Osteoblast (primary cell): ENCODE results near the gene SIPA1L3. TPM values are rescaled to one million over a fixed set of nuclear protein-coding genes. Genes with fewer than 3 reads are reported as not detected.
A peak's percentile ranks its signal among the peaks of the same experiment; 100 is the strongest.

Experiments
- DNase-seq: peaks from one replicate; pipeline ENCODE4 v3.0.0; 2011; ENCODE audit warnings: low spot score, mixed read lengths; ENCODE audit not compliant: insufficient read length; ENCODE audit errors: missing footprints
- H2AFZ ChIP-seq: 2 replicates; pipeline ENCODE4 v1.6.0; 2011; ENCODE audit warnings: mild to moderate bottlenecking, low read length
- H3K27ac ChIP-seq: 2 replicates; pipeline ENCODE4 v1.5.1; 2011; ENCODE audit warnings: mild to moderate bottlenecking, low read depth, low read length, moderate library complexity
- H3K27me3 ChIP-seq: 2 replicates; pipeline ENCODE4 v1.6.0; 2012; ENCODE audit warnings: mild to moderate bottlenecking, control low read depth, inconsistent platforms, low read length, moderate library complexity; ENCODE audit not compliant: insufficient read depth
- H3K36me3 ChIP-seq: 2 replicates; pipeline ENCODE4 v1.5.1; 2011; ENCODE audit warnings: mild to moderate bottlenecking, low read length, control low read depth, moderate library complexity; ENCODE audit not compliant: insufficient read depth
- H3K4me1 ChIP-seq: 2 replicates; pipeline ENCODE4 v1.5.1; 2011; ENCODE audit warnings: mild to moderate bottlenecking, low read length, control low read depth, moderate library complexity; ENCODE audit not compliant: insufficient read depth
- H3K4me2 ChIP-seq: 2 replicates; pipeline ENCODE4 v1.6.0; 2011; ENCODE audit warnings: mild to moderate bottlenecking, low read length; ENCODE audit not compliant: insufficient read depth
- H3K4me3 ChIP-seq: fragments of 200-600 bp; sonication (generic); 3 replicates; pipeline ENCODE4 v1.5.1; 2012; ENCODE audit warnings: mild to moderate bottlenecking, low read length, inconsistent platforms; ENCODE audit not compliant: insufficient read depth
- H3K79me2 ChIP-seq: 2 replicates; pipeline ENCODE4 v1.6.0; 2012; ENCODE audit warnings: mild to moderate bottlenecking, low read length, control low read depth, inconsistent platforms; ENCODE audit not compliant: insufficient read depth
- H3K9me3 ChIP-seq: 2 replicates; pipeline ENCODE4 v1.5.1; 2011; ENCODE audit warnings: low read depth, low read length, control low read depth
- H4K20me1 ChIP-seq: 2 replicates; pipeline ENCODE4 v1.6.0; 2012; ENCODE audit warnings: mild to moderate bottlenecking, low read length, control low read depth; ENCODE audit not compliant: insufficient read depth
- total RNA-seq: library from RNA; depleted of rRNA; stranded (reverse); fragments of >200 nt; gene quantifications from 2 replicates; pipeline ENCODE4 v1.2.3, GENCODE V29; 2012
- TF ChIP-seq, protein P1 (sequence below): IDR thresholded peaks from 2 replicates; pipeline ENCODE4 v1.5.1; 2011; ENCODE audit warnings: mild to moderate bottlenecking, low read depth, low read length, moderate library complexity; ENCODE audit errors: extremely low read depth

Gene SIPA1L3
- total RNA-seq, 1 donor, result 17.4 TPM

DNA sequence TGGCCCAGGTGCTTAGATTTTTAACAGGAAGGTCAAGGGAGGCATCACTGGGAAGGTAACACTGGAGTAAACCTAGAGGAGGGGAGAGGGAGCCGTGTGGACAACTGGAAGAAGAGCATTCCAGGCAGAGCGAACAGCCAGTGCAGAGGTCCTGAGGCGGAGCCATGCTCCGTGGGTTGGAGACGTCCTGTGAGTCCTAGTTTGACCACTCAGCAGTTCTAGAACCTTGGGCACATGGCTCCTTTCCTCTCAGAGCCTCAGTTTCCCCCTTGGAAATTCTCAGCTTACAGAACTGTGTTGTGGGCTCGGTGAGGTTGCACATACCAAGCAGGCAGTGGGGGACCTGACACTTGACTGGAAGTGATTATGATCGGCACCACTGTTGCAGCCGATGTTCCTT, 186.1 kb downstream of the SIPA1L3 start:
- TF ChIP-seq, protein P1, sequence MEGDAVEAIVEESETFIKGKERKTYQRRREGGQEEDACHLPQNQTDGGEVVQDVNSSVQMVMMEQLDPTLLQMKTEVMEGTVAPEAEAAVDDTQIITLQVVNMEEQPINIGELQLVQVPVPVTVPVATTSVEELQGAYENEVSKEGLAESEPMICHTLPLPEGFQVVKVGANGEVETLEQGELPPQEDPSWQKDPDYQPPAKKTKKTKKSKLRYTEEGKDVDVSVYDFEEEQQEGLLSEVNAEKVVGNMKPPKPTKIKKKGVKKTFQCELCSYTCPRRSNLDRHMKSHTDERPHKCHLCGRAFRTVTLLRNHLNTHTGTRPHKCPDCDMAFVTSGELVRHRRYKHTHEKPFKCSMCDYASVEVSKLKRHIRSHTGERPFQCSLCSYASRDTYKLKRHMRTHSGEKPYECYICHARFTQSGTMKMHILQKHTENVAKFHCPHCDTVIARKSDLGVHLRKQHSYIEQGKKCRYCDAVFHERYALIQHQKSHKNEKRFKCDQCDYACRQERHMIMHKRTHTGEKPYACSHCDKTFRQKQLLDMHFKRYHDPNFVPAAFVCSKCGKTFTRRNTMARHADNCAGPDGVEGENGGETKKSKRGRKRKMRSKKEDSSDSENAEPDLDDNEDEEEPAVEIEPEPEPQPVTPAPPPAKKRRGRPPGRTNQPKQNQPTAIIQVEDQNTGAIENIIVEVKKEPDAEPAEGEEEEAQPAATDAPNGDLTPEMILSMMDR, result no peak
- Histone ChIP-seq H3K4me1 (no peaks in the 10 kb centered on the region), H2AFZ (no peak overlapping the region), H3K4me3 (no peak overlapping the region), H3K79me2 (peaks cover 25% of the 10 kb centered on the region), H3K36me3 (peaks cover 31% of the 10 kb centered on the region), H4K20me1 (peaks cover 17% of the 10 kb centered on the region), H3K4me2 (no peak overlapping the region), H3K9me3 (no peaks in the 10 kb centered on the region), H3K27me3 (no peaks in the 10 kb centered on the region), H3K27ac (no peak overlapping the region)
- no peak for DNase-seq

GRCh38 chr19:38093587-38093986, 186.6 kb downstream of the SIPA1L3 start:
- no peaks in the 10 kb centered on the region for H3K9me3 ChIP-seq
- H3K27me3 ChIP-seq, result no peaks in the 10 kb centered on the region
- peaks cover 30% of the 10 kb centered on the region for H3K36me3 ChIP-seq
- no peak for DNase-seq
- H4K20me1 ChIP-seq, result peaks cover 17% of the 10 kb centered on the region
- H3K4me1 ChIP-seq, result no peaks in the 10 kb centered on the region
- no peak overlapping the region for H3K27ac ChIP-seq
- peaks cover 21% of the 10 kb centered on the region for H3K79me2 ChIP-seq
- TF ChIP-seq, protein P1, result no peak
- no peak overlapping the region for H2AFZ ChIP-seq
- H3K4me2 ChIP-seq, result no peak overlapping the region
- no peak overlapping the region for H3K4me3 ChIP-seq

DNA sequence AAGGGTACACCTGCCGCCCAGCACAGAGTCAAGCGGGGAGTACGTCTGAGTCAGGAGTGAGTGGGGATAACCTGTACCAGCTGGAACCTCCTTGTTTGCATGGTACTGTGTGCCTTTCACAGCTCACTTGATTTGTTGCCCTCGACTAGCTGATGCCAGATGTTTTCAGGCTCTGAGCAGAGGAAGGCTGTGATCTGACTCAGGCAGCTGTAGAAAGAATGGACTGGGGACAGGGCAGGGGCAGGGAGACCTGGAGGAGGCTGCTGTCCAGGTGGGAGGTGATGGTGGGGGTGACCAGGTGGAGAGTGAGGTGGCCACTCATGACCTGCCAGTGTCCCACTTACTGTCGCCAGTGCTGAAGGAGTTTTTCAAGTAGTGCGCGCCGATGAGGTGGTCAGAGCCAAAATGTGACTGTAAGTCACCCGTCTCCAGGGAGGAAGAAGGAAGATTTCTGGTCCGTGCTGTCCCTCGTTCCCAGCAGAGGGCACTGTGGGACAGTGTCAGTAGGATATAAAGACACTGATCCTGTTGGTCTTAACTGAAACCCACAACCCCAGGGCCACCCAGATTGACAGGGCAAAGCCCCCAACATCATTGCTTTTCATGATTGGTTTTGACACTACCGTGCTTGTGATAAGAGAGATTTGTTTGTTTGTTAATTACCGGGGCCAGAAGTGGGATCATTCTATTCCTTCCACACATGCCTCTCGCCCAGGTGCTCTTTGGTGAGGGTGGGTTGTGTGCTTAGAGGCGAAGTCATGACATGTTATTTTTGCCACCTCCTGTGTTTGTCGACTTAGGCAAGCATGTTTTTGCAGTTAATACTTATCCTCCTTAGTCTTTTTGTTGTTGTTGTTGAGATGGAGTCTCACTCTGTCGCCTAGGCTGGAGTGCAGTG, 188.7 kb downstream of the SIPA1L3 start:
- Histone ChIP-seq H3K4me3 (no peak overlapping the region), H3K79me2 (peaks cover 21% of the 10 kb centered on the region), H3K9me3 (no peaks in the 10 kb centered on the region), H3K36me3 (peaks cover 27% of the 10 kb centered on the region), H3K27ac (peak overlapping the region; percentile 53), H3K4me1 (no peaks in the 10 kb centered on the region), H3K27me3 (no peaks in the 10 kb centered on the region), H4K20me1 (peaks cover 14% of the 10 kb centered on the region), H3K4me2 (peak overlapping the region; percentile 34), H2AFZ (no peak overlapping the region)
- TF ChIP-seq, protein P1, result peak; percentile 81
- DNase-seq, result no peak

DNA sequence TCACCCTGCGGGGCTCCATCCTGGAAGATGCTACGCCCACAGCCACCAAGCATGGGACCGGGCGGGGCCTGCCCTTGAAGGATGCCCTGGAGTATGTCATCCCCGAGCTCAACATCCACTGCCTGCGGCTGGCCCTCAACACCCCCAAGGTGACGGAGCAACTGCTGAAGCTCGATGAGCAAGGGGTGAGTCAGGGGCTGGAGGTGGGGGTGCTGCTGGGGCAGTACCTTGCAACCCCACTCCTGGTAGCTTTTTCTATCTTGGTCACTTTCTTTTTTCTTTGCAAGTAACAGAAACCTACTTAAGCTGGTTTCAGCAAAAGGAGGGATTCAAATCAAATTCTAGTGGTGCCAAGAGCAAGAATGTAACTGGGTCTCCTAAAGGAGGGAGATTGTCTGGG, 193.0 kb downstream of the SIPA1L3 start:
- H3K27ac ChIP-seq, result no peak overlapping the region

More for the DNA sequence above, 193.0 kb downstream of the SIPA1L3 start:
- H3K4me1 ChIP-seq, result no peaks in the 10 kb centered on the region
- peaks cover 14% of the 10 kb centered on the region for H4K20me1 ChIP-seq
- H3K79me2 ChIP-seq, result peaks cover 21% of the 10 kb centered on the region
- no peaks in the 10 kb centered on the region for H3K27me3 ChIP-seq
- no peak for DNase-seq
- H3K4me3 ChIP-seq, result no peak overlapping the region
- TF ChIP-seq, protein P1, result no peak
- H3K9me3 ChIP-seq, result no peaks in the 10 kb centered on the region
- H3K4me2 ChIP-seq, result no peak overlapping the region
- H3K36me3 ChIP-seq, result peaks cover 34% of the 10 kb centered on the region
- no peak overlapping the region for H2AFZ ChIP-seq
